HG03342 (cell line): ENCODE results near the gene WWP2.

Experiments
- ATAC-seq: cut with Tn5 transposase; IDR thresholded peaks from one replicate; pipeline ENCODE4 v1.9.1; 2021; ENCODE audit warnings: mild to moderate bottlenecking, moderate library complexity; ENCODE audit not compliant: unreplicated experiment

WWP2 gene

GRCh38 chr16:69829338-69829737, 67.2 kb downstream of the WWP2 start:
- ATAC-seq, result no peak

DNA sequence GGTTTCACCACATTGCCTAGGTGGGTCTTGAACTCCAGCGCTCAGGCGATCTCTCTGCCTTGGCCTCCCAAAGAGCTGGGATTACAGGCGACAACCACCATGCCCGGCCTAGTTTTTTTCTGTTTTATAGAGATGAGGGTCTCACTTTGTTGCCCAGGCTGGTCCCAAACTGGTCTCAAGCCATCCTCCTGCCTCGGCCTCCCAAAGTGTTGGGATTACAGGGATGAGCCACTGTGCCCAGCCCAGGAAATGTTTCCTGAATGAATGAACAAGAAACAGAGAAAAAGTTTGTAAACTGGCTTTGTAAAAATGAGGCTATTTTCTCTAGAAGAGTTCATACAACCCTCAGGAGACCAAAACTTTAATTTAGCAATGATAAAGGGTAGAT, 68.0 kb downstream of the WWP2 start:
- no peak for ATAC-seq

GRCh38 chr16:69830534-69831211, 68.5 kb downstream of the WWP2 start:
- ATAC-seq, result no peak

DNA sequence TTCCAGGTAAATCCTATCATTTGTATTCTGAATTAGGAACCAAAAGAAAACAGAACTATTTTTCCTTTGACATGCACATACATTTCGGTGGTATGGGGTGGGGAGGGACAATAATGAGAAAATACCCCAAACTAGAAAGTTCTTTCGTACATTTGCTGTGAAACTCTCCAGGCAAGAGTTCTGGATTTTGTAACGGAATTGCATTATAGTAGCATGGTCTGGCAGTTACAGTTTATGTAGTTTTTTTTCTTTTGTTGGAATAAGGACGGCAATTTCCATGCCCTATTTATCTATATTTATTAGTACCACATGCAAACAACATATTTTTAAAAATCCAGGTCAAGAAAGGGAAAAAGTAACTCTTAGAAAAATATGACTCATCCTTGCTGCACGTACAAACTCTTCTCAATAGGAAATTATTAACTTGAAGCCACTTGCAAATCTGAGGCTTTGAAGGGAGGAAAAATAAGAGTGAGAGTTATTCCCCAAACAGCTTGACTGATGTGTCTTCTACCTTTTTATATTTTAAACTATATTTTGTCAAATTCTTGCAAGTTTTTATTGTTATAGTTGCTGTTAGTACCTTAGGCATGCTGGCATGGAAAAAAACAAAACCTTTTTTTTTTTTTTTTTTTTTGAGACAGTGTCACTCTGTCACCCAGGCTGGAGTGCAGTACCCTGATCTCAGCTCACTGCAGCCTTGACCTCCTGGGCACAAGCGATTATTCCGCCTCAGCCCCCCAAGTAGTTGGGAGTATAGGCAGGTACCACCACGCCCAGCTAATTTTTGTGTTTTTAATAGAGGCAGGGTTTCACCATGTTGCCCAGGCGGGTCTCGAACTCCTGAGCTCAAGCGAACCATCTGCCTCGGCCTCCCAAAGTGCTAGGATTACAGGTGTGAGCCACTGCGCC, 69.3 kb downstream of the WWP2 start:
- no peak for ATAC-seq

GRCh38 chr16:69833357-69834282, 71.5 kb downstream of the WWP2 start:
- ATAC-seq, result no peak

DNA sequence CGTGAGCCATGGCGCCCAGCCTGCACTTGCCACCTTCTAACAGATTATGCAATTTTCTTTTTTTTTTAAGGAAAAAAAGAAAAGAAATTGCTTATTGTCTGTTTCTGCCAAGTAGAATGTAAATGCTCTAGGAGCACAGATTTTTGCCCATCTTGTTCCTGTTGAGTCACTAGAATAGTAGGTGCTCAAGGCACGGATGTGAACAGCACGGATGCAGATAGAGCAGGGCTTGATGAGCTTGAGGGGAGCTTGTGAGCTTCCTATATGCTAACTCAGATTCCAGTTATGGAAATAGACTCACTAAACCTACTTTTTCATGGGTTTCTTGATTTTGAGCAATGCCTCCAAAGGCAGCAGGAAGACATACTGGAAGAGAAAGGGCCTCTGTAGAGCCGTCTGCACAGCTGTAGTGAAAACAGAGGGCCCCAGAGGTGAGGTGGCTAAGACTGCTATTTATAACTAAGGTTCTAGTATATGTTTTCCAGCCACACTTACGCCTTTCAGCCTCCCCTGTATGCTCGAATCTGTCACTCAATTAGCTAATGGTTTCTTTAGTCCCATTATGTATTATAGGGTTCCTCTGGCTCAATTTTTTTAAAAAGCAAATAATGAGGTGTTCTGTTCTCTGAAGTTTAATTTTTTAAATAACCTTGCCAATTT, 72.8 kb downstream of the WWP2 start:
- ATAC-seq, result peak; percentile 68

DNA sequence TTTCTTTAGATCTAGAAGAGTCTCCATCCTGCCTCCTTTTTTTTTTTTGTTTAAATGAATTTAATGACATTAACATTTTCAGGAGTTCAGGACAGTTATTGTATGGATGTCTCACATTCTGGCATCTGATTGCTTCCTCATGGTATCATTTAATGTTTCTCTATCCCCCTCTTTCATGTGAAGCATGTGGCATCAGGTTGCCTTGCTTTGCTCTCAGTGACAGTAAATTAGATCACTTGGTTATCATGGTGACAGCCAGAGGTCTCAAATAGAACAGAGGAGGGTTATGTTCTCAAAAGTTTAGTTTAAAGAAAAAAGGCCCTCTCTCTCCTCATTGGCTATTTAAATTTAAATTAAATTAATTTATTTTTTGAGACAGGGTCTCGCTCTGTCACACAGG, 74.1 kb downstream of the WWP2 start:
- ATAC-seq, result no peak

- no peak for ATAC-seq
Measured at GRCh38 chr16:69837380-69837779, 75.2 kb downstream of the WWP2 start.

DNA sequence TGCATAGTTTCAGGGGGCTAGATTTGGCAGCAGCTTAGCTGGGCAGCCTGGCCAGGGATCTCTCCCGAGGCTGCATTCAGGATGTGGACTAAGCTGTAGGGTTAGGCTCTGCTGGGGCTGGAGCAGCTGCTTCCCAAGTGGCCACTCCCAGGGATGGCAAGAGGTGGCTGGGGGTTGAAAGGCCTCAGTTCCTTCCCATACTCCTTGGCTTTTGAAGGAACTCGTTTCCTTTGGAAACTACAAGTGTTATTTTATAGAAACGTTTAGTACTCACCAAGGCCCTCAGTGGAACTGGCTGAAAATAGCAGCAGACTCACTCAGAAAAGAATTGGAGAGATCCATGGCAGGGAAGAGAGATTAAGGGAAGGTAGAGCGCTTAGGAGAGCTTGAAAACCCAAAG, 76.4 kb downstream of the WWP2 start:
- ATAC-seq, result no peak

DNA sequence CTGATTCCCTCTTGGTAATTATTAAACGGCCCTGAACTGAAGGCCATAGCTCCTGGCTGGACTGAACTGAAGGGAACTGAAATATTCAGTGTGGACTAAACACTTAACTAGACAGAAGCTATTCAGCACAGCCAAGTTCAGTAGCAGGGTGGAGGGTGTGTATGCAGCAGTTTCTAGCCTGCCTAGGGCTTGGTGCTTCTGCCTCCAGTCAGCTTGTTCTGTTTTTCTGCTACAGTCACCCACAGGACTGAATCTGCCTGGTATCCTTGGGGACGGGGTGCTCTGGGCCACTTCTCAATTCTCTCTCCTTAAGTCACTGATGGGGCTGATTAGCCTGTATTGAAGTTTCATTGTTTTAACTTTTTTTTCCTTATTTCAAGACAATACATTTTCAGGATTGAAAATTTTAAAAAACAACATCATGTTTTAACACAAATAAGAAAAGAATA, 77.1 kb downstream of the WWP2 start:
- no peak for ATAC-seq

GRCh38 chr16:69839798-69840409, 77.8 kb downstream of the WWP2 start:
- ATAC-seq, result no peak

DNA sequence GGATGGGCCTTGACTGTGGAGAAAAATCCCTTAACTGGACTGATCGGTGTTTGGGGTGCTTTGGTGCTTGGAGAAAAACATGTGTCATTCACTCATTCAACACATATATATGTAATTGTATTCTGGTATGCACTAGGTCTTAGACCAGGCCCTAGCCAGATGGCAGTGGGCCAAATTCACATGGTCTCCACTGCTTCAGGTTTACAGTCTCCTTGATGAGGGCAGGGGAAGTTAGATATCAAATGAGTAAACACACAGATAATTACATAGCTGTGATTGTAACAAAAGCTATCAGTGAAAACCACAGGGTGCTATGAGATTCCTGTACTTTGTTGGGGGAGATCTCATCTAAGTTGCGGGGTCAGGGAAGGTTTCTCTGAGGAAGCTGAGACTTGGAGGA, 78.8 kb downstream of the WWP2 start:
- no peak for ATAC-seq

- ATAC-seq, result no peak
Measured at GRCh38 chr16:69844441-69844840, 82.3 kb downstream of the WWP2 start.

GRCh38 chr16:69845181-69845580, 83.0 kb downstream of the WWP2 start:
- ATAC-seq, result no peak

DNA sequence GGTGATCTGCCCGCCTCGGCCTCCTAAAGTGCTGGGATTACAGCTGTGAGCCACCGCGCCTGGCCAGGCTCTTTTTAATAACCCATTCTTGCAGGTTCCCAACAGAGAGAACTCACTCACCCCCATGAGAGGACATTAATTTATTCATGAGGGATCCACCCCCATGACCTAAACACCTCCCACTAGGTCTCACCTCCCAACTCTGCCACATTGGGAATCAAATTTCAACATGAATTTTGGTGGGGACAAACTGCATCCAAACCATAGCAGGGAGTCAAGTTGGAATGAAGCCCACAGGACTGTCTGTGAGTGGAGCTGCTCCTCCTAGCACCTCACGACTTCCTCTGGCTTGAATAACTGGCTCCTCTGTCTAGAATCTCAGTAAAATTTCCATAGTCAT, 85.5 kb downstream of the WWP2 start:
- ATAC-seq, result no peak

- ATAC-seq, result no peak
Measured at GRCh38 chr16:69848637-69849545, 86.8 kb downstream of the WWP2 start.

GRCh38 chr16:69851491-69852240, 89.5 kb downstream of the WWP2 start:
- ATAC-seq, result no peak

DNA sequence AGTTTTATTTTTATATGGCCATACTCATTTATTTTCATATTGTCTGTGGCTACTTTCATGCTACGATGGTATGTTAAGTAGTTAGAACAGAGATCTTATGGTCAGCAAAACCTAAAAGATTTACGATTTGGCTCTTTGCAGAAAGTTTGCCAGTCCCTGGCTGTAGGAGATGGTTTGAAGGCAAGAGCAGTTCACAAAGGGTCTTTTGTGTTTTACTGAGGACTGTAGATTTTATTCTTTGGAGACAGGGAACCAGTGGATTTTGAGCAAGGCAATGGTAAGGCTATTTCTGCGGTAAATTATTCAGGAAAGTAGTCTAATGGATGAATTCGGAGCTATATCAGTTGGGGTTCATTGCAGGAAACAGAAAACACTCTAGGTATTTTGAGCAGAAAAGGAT, 90.7 kb downstream of the WWP2 start:
- no peak for ATAC-seq
